NCI-H510A (cell line): ENCODE measurements around the gene SFXN1.
A peak's percentile ranks its signal among the peaks of the same experiment; 100 is the strongest.
"Not testable (repeated sequence)": the region's sequence is repeated elsewhere in the genome, so short reads cannot be mapped to it uniquely, and the experiment has no call there.

Experiments used
- DNase-seq: peaks from one replicate; lab custom pipeline; 2025; lab: John Stamatoyannopoulos, UW

Gene SFXN1

DNA sequence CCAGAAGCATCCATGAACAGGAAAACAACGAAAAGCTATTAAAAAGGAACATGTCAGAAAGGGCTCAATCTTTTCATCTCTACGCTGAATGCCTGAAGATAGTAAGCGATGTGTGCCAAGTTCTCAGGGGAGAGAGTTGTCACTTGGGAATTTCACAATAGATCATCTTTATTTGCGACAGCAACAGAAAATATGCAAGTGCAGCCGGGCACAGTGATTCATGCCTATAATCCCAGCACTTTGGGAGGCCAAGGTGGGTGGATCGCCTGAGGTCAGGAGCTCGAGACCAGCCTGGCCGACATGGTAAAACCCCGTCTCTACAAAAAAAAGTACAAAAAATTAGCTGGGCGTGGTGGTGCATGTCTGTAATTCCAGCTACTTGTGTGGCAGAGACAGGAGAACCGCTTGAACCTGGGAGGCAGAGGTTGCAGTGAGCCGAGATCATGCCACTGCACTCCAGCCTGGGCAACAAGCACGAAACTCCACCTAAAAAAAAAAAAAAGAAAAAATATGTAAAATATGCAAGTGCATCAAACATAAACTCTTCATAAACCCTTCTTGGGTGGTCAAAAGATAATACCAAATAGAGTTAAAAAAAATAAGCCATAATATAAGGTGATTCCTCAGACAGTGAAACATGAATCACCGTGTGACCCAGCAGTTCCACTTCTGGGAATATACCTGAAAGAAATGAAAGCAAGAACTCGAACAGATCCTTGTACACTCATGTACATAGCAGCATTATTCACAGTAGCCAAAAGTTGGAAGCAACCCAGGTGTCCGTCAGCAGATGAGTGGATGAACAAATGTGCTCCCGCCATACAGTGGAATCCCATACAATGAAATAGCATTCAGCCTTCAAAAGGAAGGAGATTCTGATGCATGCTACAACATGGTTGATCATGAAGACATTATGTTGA, 16.2 kb downstream of the SFXN1 start:
- DNase-seq: no peak

GRCh38 chr5:175501759-175502158, 23.4 kb downstream of the SFXN1 start:
- DNase-seq: no peak

DNA sequence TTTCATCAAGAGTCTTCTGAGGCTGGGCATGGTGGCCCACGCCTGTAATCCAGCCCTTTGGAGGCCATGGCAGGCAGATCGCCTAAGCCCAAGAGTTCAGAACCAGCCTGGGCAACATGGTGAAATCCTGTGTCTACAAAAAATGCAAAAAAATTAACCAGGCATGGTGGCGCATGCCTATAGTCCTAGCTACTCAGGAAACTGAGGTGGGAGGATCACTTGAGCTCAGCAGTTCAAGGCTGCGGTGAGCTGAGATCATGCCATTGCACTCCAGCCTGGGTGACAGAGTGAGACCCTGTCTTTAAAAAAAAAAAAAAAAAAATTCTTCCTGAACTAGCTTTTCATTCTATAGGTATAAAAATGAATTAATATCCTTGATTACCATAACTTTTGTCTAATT, 29.3 kb downstream of the SFXN1 start:
- DNase-seq: not testable (repeated sequence)

- DNase-seq: no peak
Observed at GRCh38 chr5:175508896-175509295, 30.5 kb downstream of the SFXN1 start.

DNA sequence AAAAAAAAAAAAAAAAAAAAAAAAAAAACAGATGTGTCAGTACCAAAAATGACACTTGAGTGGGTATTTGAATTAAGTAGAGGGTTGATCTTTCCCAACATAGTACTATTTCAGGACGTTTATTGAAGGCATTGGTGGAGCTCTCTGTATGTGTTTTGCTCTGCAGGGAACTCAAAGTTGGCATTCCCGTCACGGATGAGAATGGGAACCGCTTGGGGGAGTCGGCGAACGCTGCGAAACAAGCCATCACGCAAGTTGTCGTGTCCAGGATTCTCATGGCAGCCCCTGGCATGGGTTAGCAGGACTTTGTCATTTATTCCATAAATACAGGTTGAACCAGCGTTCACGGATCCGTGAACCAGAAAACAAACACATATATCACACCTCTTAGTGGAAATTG, 34.9 kb downstream of the SFXN1 start:
- no peak for DNase-seq

- no peak for DNase-seq
Observed at GRCh38 chr5:175513726-175514125, 35.4 kb downstream of the SFXN1 start.

GRCh38 chr5:175516933-175517823, 38.8 kb downstream of the SFXN1 start:
- no peak for DNase-seq

DNA sequence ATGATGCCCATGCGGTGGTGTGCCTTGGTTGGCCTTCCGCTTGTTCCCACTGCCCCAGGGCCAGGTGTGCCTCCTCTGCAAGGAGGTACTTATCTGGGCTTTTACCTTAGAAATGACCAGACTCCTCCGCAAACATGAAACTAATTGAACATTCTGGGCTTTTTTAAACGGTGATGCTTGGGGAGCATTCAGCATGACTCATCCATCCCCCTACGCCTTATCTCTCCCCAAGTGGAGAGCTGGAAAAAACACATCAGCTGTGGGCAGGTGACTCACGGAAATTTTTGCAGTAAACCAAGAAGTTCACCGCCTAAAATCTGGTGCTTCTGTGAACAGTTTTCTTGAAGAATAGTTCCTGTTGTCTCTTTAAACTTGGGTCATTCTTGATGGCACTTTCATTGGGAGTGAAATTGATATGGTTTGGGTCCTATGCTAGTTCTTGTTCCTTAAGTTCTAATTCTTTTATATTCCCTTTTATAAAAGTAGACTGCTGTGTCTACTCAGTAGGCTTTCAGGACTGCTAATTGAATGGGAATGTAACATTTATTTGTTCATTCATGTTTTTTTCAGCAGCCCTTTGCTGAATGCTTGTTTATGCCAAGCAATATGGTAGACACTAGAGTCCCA, 39.6 kb downstream of the SFXN1 start:
- no peak for DNase-seq

- DNase-seq: no peak
Observed at GRCh38 chr5:175519006-175519405, 40.6 kb downstream of the SFXN1 start.

- peak; percentile 86 for DNase-seq
Observed at GRCh38 chr5:175520321-175520720, 42.0 kb downstream of the SFXN1 start.

GRCh38 chr5:175520873-175521272, 42.5 kb downstream of the SFXN1 start:
- DNase-seq: no peak

GRCh38 chr5:175521313-175521833, 43.0 kb downstream of the SFXN1 start:
- no peak for DNase-seq

DNA sequence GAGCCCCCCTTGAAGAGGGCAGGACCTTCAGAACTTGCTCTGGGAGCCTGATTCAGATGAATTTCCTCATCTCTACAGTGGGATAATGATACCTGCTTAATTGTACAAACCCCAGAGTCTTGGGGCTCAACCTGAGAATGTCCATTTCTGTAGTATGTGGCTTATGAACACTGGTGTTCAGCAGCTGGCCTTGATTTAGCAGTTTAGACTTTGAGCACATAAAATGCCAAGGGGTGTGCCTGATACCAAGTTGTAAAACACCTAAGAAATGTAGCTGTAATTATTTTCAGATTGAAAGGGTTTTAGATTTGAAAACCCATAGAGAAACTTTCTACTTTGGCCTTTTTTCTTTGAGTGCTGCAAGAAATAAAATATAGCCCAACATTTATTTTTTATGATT, 44.9 kb downstream of the SFXN1 start:
- DNase-seq: no peak

GRCh38 chr5:175524211-175524610, 45.9 kb downstream of the SFXN1 start:
- no peak for DNase-seq

DNA sequence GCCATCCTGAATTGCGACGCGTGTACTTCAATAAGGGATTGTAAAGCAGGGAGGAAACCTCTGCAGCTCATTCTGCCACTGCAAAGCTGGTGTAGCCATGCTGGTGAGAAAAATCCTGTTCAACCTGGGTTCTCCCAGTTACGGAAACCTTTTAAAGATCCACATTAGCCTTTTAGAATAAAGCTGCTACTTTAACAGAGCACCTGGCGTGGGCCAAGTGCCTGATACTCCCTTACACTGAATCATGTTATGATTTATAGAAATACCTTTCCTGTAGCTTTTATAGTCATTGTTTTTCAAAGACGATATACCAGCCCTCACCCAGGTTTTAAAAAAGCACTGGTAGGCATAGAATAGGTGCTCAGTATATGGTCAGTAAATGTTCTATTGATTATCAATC, 48.3 kb downstream of the SFXN1 start:
- DNase-seq: no peak

GRCh38 chr5:175531361-175531760, 53.0 kb downstream of the SFXN1 start:
- no peak for DNase-seq

GRCh38 chr5:175534070-175534932, 55.9 kb downstream of the SFXN1 start:
- DNase-seq: peak; percentile 46

DNA sequence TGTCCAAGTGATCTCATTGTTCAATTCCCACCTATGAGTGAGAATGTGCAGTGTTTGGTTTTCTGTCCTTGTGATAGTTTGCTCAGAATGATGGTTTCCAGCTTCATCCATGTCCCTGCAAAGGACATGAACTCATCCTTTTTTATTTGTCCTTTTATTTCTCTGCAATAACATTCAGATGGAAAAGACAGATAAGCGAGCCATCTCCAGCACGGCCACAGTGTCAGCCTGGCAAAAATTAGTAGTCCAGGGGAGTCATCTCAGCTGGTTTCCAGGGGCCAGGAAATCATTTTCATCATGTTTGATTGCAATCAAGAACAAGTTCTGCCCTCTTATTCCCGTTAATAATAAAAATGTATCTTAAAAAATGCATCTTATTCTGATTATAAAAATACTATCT, 57.0 kb downstream of the SFXN1 start:
- not testable (repeated sequence) for DNase-seq

- no peak for DNase-seq
Observed at GRCh38 chr5:175535796-175536195, 57.4 kb downstream of the SFXN1 start.

DNA sequence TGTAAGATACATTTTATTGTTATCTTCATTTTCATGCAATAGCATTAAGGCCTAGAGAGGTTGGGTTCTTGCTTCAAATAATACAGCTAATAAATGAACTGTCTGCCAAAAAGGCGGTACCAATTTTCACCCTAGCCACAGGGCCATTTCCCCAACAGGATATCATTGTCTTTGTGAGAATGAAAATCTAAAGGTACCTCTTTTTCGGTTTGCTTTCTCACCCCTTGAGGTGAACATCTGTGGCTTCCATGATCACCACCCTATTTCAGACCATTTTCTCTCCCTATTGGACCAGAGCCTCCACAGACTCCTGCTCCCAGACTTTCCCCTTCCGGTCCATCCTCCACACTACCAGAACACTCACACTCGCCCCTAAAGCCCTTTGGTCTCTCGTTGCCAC, 60.2 kb downstream of the SFXN1 start:
- no peak for DNase-seq

GRCh38 chr5:175539936-175540335, 61.6 kb downstream of the SFXN1 start:
- no peak for DNase-seq
